ENCODE measurements around the gene AOPEP.

Gene AOPEP

DNA sequence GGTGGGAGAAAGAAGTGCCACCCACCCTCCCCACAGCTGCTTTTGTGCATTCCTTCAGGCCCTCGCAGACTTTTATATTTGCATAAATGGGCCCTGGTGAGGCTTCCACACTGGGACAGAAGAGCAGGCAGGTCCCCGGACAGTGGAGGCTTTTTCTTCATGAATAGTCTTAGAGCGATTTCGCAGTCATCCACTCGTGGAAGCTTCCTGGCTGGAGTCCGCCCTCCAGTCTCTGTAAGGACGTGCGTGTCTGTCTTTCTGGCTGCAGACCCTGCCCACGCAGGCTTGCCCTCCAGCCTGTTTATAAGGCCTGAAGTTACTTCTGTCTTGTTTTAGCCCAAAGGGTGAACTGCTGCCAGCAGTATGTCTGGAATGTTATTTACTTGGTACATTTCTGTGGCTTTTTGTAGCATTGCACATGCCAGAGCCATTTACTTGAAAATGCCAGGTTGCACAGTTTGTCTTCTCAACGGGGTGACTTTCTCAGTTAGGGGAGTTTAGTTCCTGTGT lies 195.7 kb downstream of the AOPEP start:
- H3K27ac Mint-ChIP-seq (ENCODE audit: low read depth), result no peak overlapping the region
- no peaks in the 10 kb centered on the region for H3K9me3 Mint-ChIP-seq
- H3K27me3 Mint-ChIP-seq, result no peaks in the 10 kb centered on the region
- no peak for ATAC-seq (replicated peaks; ENCODE audit: extremely low read depth, poor library complexity, severe bottlenecking)
- no peaks in the 10 kb centered on the region for H3K36me3 Mint-ChIP-seq (ENCODE audit: insufficient read depth)
- H3K4me1 Mint-ChIP-seq, result peaks cover 7% of the 10 kb centered on the region
- no peak overlapping the region for H3K4me3 Mint-ChIP-seq
- no peak for DNase-seq (ENCODE audit: low spot score in 2 of 2)

DNA sequence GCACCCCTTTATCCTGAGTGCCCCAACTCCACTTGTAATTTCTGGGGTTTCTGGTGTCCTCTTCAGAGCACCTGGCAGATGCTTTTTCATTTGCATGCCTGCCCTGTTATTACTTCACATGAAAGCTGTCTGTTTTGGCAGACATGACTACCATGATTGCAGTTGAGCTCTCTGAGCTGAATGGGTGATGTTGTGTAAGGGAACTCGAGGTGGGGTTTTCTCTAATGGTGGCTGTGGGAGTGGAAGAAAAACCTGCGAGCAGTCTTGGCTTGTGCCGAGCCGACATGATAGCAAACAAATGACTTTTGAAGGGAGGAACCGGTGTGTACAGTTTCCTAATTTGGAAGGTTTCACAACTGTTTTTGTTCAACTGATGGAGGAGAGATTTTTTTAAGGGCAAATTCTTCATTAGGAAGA lies 196.2 kb downstream of the AOPEP start:
- no peaks in the 10 kb centered on the region for H3K27me3 Mint-ChIP-seq
- no peaks in the 10 kb centered on the region for H3K36me3 Mint-ChIP-seq (ENCODE audit: insufficient read depth)
- no peaks in the 10 kb centered on the region for H3K9me3 Mint-ChIP-seq
- ATAC-seq (replicated peaks; ENCODE audit: extremely low read depth, poor library complexity, severe bottlenecking) (no peak), DNase-seq (ENCODE audit: low spot score in 2 of 2) (no peak)
- H3K27ac Mint-ChIP-seq (ENCODE audit: low read depth), result no peak overlapping the region
- peaks cover 3% of the 10 kb centered on the region for H3K4me1 Mint-ChIP-seq
- H3K4me3 Mint-ChIP-seq, result no peak overlapping the region

DNA sequence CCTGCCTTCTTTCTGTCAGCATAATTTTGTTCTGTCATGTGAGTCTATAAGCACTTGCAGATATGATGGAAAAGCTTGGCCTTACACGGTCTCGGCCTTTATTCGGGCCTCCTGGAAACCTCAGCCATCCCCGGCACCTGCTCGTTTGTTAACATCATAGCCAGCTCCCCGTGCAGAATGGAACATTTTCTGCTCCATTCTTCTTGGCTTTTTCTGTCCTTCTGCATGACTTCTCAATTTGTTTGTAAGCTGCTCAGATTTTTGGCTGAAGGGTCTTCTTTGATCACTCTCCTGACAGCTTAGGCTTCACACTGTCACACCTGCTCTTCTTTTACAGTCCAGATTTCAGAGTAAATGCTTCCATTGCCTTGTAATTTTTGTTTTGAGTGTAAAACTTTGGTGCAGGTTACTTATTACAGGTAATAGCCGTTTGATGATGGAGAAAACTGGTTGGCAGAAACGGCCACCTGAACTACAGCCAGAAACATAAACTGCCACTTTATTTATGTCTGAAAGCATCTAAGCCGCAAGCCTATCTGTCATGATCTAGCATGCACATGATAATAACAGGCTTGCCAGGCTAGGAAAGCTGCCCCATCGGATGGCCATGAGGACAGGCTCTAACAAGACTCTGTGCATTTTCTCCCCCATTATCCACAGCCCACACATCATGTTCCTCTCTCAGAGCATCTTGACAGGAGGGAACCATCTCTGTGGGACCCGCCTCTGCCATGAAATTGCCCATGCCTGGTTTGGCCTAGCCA lies 197.0 kb downstream of the AOPEP start:
- no peak overlapping the region for H3K4me3 Mint-ChIP-seq
- no peaks in the 10 kb centered on the region for H3K36me3 Mint-ChIP-seq (ENCODE audit: insufficient read depth)
- H3K9me3 Mint-ChIP-seq, result no peaks in the 10 kb centered on the region
- DNase-seq (ENCODE audit: low spot score in 2 of 2), result no peak
- H3K27me3 Mint-ChIP-seq, result no peaks in the 10 kb centered on the region
- no peaks in the 10 kb centered on the region for H3K4me1 Mint-ChIP-seq
- H3K27ac Mint-ChIP-seq (ENCODE audit: low read depth), result no peak overlapping the region
- no peak for ATAC-seq (replicated peaks; ENCODE audit: extremely low read depth, poor library complexity, severe bottlenecking)

DNA sequence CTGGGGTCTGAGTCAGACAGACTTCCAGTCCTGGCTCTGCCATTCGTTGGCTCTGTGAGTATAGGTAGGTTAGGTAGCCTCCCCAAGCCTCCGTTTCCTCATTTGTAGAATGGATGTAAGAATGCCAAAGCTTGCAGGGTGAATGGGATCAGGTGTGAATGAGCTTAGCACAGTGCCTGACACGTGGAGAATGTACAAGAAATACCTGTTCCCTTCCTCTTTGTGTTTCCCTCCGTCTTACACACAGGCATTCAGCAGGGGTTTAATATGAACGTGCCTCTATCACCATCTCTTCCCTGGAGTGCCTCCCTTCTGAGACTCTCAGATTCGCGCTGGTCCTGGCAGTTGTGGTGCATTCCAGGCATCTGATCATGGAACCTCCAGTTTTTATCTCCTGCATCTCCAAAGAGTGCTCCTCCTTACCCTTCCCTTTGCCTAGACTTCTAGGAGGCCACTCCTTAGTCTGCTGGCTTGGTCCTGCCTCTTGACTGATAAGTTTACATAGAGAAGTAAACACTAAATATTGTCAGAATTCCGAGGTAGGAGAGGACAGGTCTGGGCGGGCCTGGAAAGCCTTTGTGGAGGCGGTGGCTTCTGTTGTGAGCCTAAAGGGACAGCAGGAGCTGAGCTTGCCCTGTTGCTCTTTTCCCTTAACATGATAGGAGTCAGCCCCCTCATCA lies 199.4 kb downstream of the AOPEP start:
- no peaks in the 10 kb centered on the region for H3K36me3 Mint-ChIP-seq (ENCODE audit: insufficient read depth)
- no peaks in the 10 kb centered on the region for H3K27me3 Mint-ChIP-seq
- H3K4me3 Mint-ChIP-seq, result no peak overlapping the region
- no peak overlapping the region for H3K27ac Mint-ChIP-seq (ENCODE audit: low read depth)
- H3K9me3 Mint-ChIP-seq, result no peaks in the 10 kb centered on the region
- peaks cover 6% of the 10 kb centered on the region for H3K4me1 Mint-ChIP-seq
- DNase-seq (ENCODE audit: low spot score in 2 of 2), result no peak
- ATAC-seq (replicated peaks; ENCODE audit: extremely low read depth, poor library complexity, severe bottlenecking), result no peak

DNA sequence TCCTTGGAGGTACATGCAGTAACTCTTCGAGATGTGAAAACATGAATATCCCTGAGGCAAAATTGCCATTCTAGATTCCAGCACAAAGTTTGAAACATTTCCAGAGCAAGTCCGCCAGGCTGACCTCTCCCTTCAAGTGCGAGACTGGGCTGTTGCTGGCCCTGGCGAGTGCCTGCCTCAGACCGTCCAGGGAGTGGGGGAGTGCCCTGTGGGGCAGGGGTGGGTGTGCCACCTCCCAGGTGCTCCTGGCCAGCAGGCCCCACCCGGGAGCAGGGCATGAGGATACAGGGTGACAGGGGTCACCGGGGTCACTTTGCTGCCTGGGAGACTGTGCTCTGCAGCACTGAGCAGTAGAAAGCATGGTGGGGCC lies 199.9 kb downstream of the AOPEP start:
- H3K4me3 Mint-ChIP-seq, result no peak overlapping the region
- ATAC-seq (replicated peaks; ENCODE audit: extremely low read depth, poor library complexity, severe bottlenecking) (no peak), DNase-seq (ENCODE audit: low spot score in 2 of 2) (no peak)
- peaks cover 6% of the 10 kb centered on the region for H3K4me1 Mint-ChIP-seq
- H3K36me3 Mint-ChIP-seq (ENCODE audit: insufficient read depth), result no peaks in the 10 kb centered on the region
- H3K27me3 Mint-ChIP-seq, result no peaks in the 10 kb centered on the region
- no peaks in the 10 kb centered on the region for H3K9me3 Mint-ChIP-seq
- no peak overlapping the region for H3K27ac Mint-ChIP-seq (ENCODE audit: low read depth)

DNA sequence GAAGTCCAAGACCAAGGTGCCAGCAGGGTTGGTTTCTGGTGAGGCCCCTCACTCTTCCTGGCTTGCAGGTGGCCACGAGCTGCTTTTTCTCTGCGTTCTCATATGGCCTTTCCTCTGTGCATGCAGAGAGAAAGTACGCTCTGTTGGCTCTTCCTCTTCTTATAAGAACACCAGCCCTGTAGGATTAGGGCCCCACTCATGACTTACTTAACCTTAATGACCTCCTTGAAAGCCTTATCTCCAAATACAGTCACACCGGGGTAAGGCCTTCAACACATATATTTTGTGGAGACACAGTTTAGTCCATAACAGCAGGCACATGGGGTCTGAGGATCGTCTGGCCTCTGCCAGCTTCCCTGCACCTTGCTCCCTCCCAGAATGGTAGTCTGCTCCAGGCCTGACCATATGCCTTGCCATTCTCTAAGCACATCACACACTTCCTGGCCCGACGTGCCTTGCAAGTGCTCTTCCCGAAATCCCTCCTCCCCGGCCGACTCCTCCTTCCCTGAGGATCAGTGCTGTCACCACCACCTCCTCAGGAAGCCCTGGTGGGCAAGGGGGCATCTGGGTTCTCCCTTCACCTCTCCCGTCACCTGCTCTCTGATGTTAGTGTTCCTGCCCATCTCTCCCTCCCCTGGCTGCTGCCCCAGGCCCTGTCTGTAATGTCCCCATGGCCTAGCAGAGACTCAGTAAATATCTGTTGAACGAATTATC lies 200.7 kb downstream of the AOPEP start:
- peaks cover 6% of the 10 kb centered on the region for H3K4me1 Mint-ChIP-seq
- no peaks in the 10 kb centered on the region for H3K27me3 Mint-ChIP-seq
- H3K27ac Mint-ChIP-seq (ENCODE audit: low read depth), result no peak overlapping the region
- DNase-seq (ENCODE audit: low spot score in 2 of 2) (no peak), ATAC-seq (replicated peaks; ENCODE audit: extremely low read depth, poor library complexity, severe bottlenecking) (no peak)
- H3K36me3 Mint-ChIP-seq (ENCODE audit: insufficient read depth), result no peaks in the 10 kb centered on the region
- no peaks in the 10 kb centered on the region for H3K9me3 Mint-ChIP-seq
- H3K4me3 Mint-ChIP-seq, result no peak overlapping the region

DNA sequence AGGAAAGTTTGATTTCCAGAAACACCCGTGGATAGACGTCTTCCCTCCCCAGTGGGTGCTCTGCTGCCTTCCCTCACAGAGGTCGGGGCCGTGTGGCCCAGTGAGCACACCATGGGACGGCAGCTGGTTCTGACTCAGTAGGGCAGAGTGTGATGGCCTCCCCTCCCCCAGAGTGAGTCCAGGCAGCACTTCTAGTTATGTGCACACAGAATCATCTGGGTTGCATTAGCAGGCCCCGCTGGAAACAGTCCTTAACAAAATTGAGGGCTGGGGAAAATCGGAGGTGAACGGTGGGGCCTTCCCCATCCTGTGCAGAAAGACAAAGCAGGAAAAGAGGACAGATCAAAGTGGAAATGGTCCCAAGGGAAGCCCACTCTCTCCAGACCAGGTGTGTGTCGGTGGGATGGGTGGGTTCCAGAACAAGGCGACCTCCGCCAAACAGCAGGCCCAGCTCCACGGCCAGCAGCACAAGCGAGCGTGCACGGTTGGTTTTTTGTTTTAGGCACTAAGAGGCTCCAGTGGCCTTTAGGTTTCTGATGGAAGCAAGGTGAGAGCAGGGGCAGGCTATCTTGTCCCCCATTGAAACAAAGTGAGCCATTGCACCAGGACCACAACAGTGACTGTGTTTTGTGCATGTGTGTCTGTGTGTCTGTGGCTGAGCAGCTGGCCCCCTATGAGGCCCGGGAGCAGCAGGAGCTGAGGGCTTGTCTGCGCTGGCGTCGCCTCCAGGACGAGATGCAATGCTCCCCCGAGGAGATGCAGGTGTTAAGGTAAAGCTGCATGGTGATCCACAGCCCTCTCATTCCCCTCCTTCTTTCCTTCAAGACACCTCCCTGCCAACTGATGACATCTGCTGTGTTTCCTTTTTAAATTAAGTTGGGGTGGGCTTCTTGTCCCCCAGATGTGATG lies 201.5 kb downstream of the AOPEP start:
- Mint-ChIP-seq H3K9me3 (no peaks in the 10 kb centered on the region), H3K36me3 (ENCODE audit: insufficient read depth) (no peaks in the 10 kb centered on the region), H3K27ac (ENCODE audit: low read depth) (no peak overlapping the region), H3K27me3 (no peaks in the 10 kb centered on the region), H3K4me1 (peaks cover 6% of the 10 kb centered on the region), H3K4me3 (no peak overlapping the region)
- ATAC-seq (replicated peaks; ENCODE audit: extremely low read depth, poor library complexity, severe bottlenecking), result no peak
- DNase-seq (ENCODE audit: low spot score in 2 of 2), result no peak

DNA sequence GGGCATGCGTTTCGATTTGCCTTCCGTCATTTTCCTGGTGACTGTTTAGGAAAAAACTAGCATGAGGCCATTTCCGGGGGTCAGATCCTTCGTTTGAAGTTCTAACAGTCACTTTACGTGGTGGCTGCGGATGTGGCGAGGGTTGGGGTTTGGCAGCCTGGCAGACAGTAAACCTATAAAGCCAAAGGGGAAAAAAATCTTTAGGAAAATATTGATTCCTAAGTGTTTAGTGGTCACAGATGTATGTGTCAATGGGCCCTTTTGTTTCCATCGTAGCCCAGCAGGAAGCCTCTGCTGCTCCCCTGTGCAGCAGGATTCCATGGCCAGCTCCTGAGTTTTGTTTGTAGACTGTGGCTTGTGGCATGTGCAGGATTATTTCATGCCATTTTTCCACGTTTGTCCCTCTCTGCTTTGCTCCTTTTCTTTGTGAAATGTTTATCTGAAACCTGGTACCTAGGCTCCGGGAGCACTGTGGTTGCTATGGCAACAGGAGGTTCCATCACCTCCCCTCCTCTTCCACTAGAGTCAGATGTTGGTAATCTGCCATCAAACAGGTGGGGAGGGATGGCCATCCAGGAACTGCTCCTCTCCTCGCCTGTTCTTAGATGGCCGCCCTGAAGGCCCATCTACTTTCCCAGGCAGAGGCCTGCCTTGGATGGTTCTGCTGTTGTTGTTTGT lies 202.3 kb downstream of the AOPEP start:
- DNase-seq (ENCODE audit: low spot score in 2 of 2), result no peak
- ATAC-seq (replicated peaks; ENCODE audit: extremely low read depth, poor library complexity, severe bottlenecking), result no peak
- Mint-ChIP-seq H3K9me3 (no peaks in the 10 kb centered on the region), H3K4me3 (no peak overlapping the region), H3K36me3 (ENCODE audit: insufficient read depth) (no peaks in the 10 kb centered on the region), H3K27ac (ENCODE audit: low read depth) (no peak overlapping the region), H3K27me3 (no peaks in the 10 kb centered on the region), H3K4me1 (peaks cover 6% of the 10 kb centered on the region)

DNA sequence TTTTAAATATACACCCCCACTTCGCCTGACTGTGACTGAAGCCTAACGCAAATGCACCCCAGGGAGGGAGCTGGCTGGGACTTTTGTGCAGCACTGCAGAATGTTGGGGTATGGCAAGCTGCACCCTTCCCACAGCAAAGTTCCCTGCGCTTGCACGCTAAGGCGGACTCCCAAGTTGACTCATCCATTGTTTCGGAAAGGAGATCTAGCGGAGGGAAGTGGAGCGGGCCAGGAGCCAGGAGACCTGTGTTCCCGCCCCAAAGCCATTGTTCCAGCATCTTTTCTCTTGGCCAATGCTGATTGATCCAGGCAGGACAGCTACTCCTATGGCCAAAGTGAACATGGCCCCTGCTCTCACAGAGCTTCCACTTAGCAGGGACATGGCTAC lies 202.9 kb downstream of the AOPEP start:
- no peak overlapping the region for H3K4me3 Mint-ChIP-seq
- DNase-seq (ENCODE audit: low spot score in 2 of 2), result no peak
- peaks cover 6% of the 10 kb centered on the region for H3K4me1 Mint-ChIP-seq
- ATAC-seq (replicated peaks; ENCODE audit: extremely low read depth, poor library complexity, severe bottlenecking), result no peak
- H3K36me3 Mint-ChIP-seq (ENCODE audit: insufficient read depth), result no peaks in the 10 kb centered on the region
- no peak overlapping the region for H3K27ac Mint-ChIP-seq (ENCODE audit: low read depth)
- H3K27me3 Mint-ChIP-seq, result no peaks in the 10 kb centered on the region
- H3K9me3 Mint-ChIP-seq, result no peaks in the 10 kb centered on the region

DNA sequence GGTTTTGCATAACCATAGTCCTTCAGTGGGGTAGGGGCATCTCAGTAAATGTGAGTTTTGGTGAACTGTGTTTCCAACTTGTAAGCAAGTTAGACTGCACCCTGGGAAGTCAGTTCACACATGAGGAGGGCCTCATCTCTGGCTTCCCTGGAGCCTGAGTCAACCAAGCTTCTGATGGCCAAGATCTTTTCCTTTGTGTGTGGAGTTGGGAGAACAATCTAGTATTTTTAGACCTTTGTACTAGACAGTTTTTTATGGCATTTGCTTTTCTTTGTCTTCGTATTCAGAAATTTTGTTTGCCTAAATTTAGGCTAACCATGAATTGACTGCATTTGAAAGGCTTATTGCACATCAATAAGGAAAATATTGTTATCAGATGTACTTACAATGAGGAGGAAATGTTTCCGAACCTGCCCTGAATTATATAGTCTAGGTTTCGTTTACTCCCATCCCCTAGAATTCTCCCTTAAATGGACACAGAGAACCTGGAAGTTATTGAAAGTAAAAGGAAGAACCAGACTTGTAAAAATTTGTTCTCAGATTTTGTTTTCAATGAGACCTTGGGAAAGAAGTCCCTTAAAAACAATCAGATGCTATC lies 204.6 kb downstream of the AOPEP start:
- H3K27me3 Mint-ChIP-seq, result no peaks in the 10 kb centered on the region
- ATAC-seq (replicated peaks; ENCODE audit: extremely low read depth, poor library complexity, severe bottlenecking), result no peak
- no peak overlapping the region for H3K4me3 Mint-ChIP-seq
- peaks cover 6% of the 10 kb centered on the region for H3K4me1 Mint-ChIP-seq
- H3K36me3 Mint-ChIP-seq (ENCODE audit: insufficient read depth), result no peaks in the 10 kb centered on the region
- no peak for DNase-seq (ENCODE audit: low spot score in 2 of 2)
- H3K27ac Mint-ChIP-seq (ENCODE audit: low read depth), result no peak overlapping the region
- H3K9me3 Mint-ChIP-seq, result no peaks in the 10 kb centered on the region

DNA sequence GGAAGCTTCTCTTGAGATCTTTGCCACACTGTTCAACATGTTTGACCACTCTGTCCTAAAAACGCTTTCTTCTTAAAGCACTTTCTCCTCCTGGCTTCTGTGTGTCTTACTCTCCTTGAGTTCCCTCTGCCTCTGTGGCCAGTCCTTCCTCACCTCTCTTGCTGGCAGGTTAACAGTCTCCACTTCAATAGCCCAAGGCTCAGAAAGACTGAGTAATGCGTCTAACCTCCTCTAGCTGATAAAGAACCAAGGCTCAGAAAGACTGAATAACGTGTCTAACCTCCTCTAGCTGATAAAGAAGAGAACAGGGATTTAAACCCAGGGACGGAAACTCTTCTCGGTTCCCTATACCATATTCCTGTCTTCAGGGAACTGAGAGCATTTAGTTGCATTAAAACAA lies 205.2 kb downstream of the AOPEP start:
- no peak overlapping the region for H3K4me3 Mint-ChIP-seq
- DNase-seq (ENCODE audit: low spot score in 2 of 2) (no peak), ATAC-seq (replicated peaks; ENCODE audit: extremely low read depth, poor library complexity, severe bottlenecking) (no peak)
- no peaks in the 10 kb centered on the region for H3K36me3 Mint-ChIP-seq (ENCODE audit: insufficient read depth)
- H3K27me3 Mint-ChIP-seq, result no peaks in the 10 kb centered on the region
- peaks cover 6% of the 10 kb centered on the region for H3K4me1 Mint-ChIP-seq
- H3K27ac Mint-ChIP-seq (ENCODE audit: low read depth), result peak overlapping the region; percentile 23
- no peaks in the 10 kb centered on the region for H3K9me3 Mint-ChIP-seq

Data from central memory CD8-positive, alpha-beta T cell (primary cell).